ENCODE data around the gene UBE2F.

UBE2F gene

GRCh38 chr2:237966565-237967462 is at the start of gene UBE2F:
Gene UBE2F (plus strand): TSS chr2:237967014. CDS start chr2:237973108, 6,094 bp downstream.
- peak; percentile 98 for DNase-seq (ENCODE audit: low spot score)

GRCh38 chr2:237917696-237918374 is 49.0 kb upstream of the UBE2F start:
- DNase-seq (ENCODE audit: low spot score), result no peak

GRCh38 chr2:237919593-237919992 is 47.2 kb upstream of the UBE2F start:
- DNase-seq (ENCODE audit: low spot score), result no peak

- DNase-seq (ENCODE audit: low spot score), result no peak
Measured at GRCh38 chr2:237920673-237921072, 46.1 kb upstream of the UBE2F start.

GRCh38 chr2:237921967-237922492 is 44.8 kb upstream of the UBE2F start:
- DNase-seq (ENCODE audit: low spot score), result no peak

- no peak for DNase-seq (ENCODE audit: low spot score)
Measured at GRCh38 chr2:237922641-237923361, 44.0 kb upstream of the UBE2F start.

- peak; percentile 75 for DNase-seq (ENCODE audit: low spot score)
Measured at GRCh38 chr2:237923481-237924163, 43.2 kb upstream of the UBE2F start.

- no peak for DNase-seq (ENCODE audit: low spot score)
Measured at GRCh38 chr2:237924164-237924534, 42.7 kb upstream of the UBE2F start.

- no peak for DNase-seq (ENCODE audit: low spot score)
Measured at GRCh38 chr2:237927135-237927534, 39.7 kb upstream of the UBE2F start.

GRCh38 chr2:237927986-237928385 is 38.8 kb upstream of the UBE2F start:
- no peak for DNase-seq (ENCODE audit: low spot score)

GRCh38 chr2:237929979-237930378 is 36.8 kb upstream of the UBE2F start:
- no peak for DNase-seq (ENCODE audit: low spot score)

- no peak for DNase-seq (ENCODE audit: low spot score)
Measured at GRCh38 chr2:237931205-237931721, 35.6 kb upstream of the UBE2F start.

- no peak for DNase-seq (ENCODE audit: low spot score)
Measured at GRCh38 chr2:237932731-237933131, 34.1 kb upstream of the UBE2F start.

GRCh38 chr2:237934186-237934585 is 32.6 kb upstream of the UBE2F start:
- no peak for DNase-seq (ENCODE audit: low spot score)

- no peak for DNase-seq (ENCODE audit: low spot score)
Measured at GRCh38 chr2:237935740-237936452, 30.9 kb upstream of the UBE2F start.

- no peak for DNase-seq (ENCODE audit: low spot score)
Measured at GRCh38 chr2:237939251-237939650, 27.6 kb upstream of the UBE2F start.

GRCh38 chr2:237940828-237941227 is 26.0 kb upstream of the UBE2F start:
- no peak for DNase-seq (ENCODE audit: low spot score)

- DNase-seq (ENCODE audit: low spot score), result no peak
Measured at GRCh38 chr2:237941239-237941638, 25.6 kb upstream of the UBE2F start.

GRCh38 chr2:237942513-237942899 is 24.3 kb upstream of the UBE2F start:
- no peak for DNase-seq (ENCODE audit: low spot score)

- no peak for DNase-seq (ENCODE audit: low spot score)
Measured at GRCh38 chr2:237943395-237944094, 23.3 kb upstream of the UBE2F start.

All from COLO829 (cell line).